ENCODE measurements around the gene NIBAN1. TPM values are rescaled to one million over a fixed set of nuclear protein-coding genes. Genes with fewer than 3 reads are reported as not detected.
"Not testable (repeated sequence)": the region's sequence is repeated elsewhere in the genome, so short reads cannot be mapped to it uniquely, and the experiment has no call there.

NIBAN1 gene
- 17.5 TPM for polyA plus RNA-seq (2012; ENCODE audit: low read depth, missing spikeins)

DNA sequence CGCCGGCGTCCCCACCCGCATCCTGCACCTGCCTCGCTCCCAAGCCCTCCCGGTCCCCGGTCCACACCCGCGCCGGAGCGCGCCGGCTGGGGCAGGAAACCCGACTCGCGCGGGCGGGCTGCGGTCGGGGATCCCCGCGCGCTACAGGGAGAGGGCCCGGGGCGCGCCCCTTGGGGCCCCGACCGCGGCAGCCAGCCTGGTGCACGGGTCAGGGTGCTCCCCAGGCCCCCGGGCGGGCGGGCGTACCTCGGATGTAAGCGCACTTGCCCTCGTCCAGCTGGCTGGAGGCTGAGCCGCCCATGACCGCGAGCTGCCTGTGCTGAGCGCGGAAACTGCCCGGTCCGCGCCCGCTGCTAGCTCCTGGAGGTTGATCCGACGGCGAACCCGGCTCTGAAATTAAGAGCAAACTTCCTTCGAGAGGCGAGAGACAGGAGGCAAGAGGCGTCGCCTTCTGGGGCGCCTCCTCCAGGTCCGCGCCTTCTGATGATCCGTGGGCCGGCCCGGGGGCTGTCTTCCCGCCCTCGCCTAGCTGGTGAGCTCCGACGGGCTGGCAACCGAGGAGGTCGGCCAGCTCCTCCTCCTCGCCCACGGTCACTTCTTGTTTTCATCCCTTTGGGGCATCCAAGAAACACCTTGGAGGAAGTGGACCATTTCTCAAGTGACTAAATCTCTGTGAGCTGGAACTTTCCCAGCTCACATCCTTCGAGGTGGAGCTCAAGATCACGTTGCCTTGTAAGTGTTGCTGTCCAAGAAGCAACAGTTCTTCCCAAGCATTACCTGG lies at the start of gene NIBAN1:
TSS of gene NIBAN1 (minus strand) at position 453 of the 781 bp plus-strand sequence. CDS start at position 301, 152 bp downstream.
- DNase-seq (ENCODE audit: insufficient read length, low spot score) (peak; percentile 53), FAIRE-seq (peak; percentile 86)
- peak; percentile 65 for TF ChIP-seq SPI1 (IDR thresholded peaks at IDR 0.05; ENCODE audit: low read depth, low read length)
- no peak for TF ChIP-seq POU2F2 (IDR thresholded peaks at IDR 0.05; ENCODE audit: low read depth, low read length)
- no peak for TF ChIP-seq PAX5 (IDR thresholded peaks at IDR 0.05; ENCODE audit: insufficient read depth, low read length, severe bottlenecking)
- peak; percentile 54 for TF ChIP-seq TAF1 (IDR thresholded peaks at IDR 0.05; ENCODE audit: low read depth, low read length)
- peak; percentile 68 for TF ChIP-seq POLR2A (IDR thresholded peaks at IDR 0.05; ENCODE audit: low read depth, low read length)
- TF ChIP-seq POLR2AphosphoS5 (IDR thresholded peaks at IDR 0.05; ENCODE audit: low read depth, low read length): peak; percentile 76; the same call in 1 of the 2 replicates

DNA sequence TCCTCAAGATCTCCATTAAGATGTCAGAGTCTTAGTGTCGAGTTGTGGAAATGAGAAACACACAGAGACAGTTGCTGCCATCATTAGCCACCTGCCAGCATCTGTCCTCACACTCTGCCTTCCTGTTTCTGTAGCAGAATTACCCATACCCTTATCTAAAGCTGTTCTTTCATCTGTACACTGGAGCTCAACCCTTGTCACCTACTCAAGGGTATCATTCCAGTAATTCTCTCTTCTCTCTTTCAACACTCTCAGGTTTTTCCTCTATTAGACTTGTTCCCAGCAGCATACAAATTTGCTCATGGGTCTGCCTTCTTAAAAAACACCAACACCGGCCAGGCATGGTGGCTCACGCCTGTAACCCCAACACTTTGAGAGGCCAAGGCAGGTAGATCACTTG lies 43.7 kb upstream of the NIBAN1 start:
- FAIRE-seq (no peak), DNase-seq (ENCODE audit: insufficient read length, low spot score) (no peak)
- TF ChIP-seq POLR2A (IDR thresholded peaks at IDR 0.05; ENCODE audit: low read depth, low read length): no peak
- no peak for TF ChIP-seq SPI1 (IDR thresholded peaks at IDR 0.05; ENCODE audit: low read depth, low read length)
- no peak for TF ChIP-seq PAX5 (IDR thresholded peaks at IDR 0.05; ENCODE audit: insufficient read depth, low read length, severe bottlenecking)
- no peak for TF ChIP-seq POU2F2 (IDR thresholded peaks at IDR 0.05; ENCODE audit: low read depth, low read length)
- no peak for TF ChIP-seq POLR2AphosphoS5 (IDR thresholded peaks at IDR 0.05; ENCODE audit: low read depth, low read length)
- TF ChIP-seq TAF1 (IDR thresholded peaks at IDR 0.05; ENCODE audit: low read depth, low read length): no peak

DNA sequence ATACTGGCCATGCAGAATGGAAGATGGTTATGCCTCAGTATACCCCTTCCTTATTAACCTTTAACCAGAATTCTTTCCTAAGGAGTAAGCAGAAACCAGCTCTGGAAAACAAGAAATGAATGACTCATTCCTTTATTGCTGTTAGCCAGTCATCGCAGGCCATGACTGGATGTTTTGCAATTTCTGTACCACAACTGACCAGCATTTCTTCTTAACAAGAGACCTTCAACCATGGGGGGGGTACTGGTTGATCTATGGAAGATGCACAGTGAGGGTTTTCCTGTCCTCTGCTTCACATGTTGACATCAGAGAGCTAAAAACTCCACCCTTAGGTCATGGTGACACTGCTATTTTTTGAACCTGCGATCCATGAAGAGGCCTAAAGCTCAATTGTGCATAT lies 43.0 kb upstream of the NIBAN1 start:
- FAIRE-seq (no peak), DNase-seq (ENCODE audit: insufficient read length, low spot score) (no peak)
- TF ChIP-seq POLR2AphosphoS5 (IDR thresholded peaks at IDR 0.05; ENCODE audit: low read depth, low read length) (no peak), TAF1 (IDR thresholded peaks at IDR 0.05; ENCODE audit: low read depth, low read length) (no peak), POU2F2 (IDR thresholded peaks at IDR 0.05; ENCODE audit: low read depth, low read length) (no peak), POLR2A (IDR thresholded peaks at IDR 0.05; ENCODE audit: low read depth, low read length) (no peak), SPI1 (IDR thresholded peaks at IDR 0.05; ENCODE audit: low read depth, low read length) (no peak), PAX5 (IDR thresholded peaks at IDR 0.05; ENCODE audit: insufficient read depth, low read length, severe bottlenecking) (no peak)

GRCh38 chr1:185016880-185017279 lies 42.6 kb upstream of the NIBAN1 start:
- TF ChIP-seq POLR2A (IDR thresholded peaks at IDR 0.05; ENCODE audit: low read depth, low read length): no peak
- TF ChIP-seq POU2F2 (IDR thresholded peaks at IDR 0.05; ENCODE audit: low read depth, low read length): no peak
- TF ChIP-seq PAX5 (IDR thresholded peaks at IDR 0.05; ENCODE audit: insufficient read depth, low read length, severe bottlenecking): no peak
- TF ChIP-seq TAF1 (IDR thresholded peaks at IDR 0.05; ENCODE audit: low read depth, low read length): no peak
- TF ChIP-seq POLR2AphosphoS5 (IDR thresholded peaks at IDR 0.05; ENCODE audit: low read depth, low read length): no peak
- no peak for TF ChIP-seq SPI1 (IDR thresholded peaks at IDR 0.05; ENCODE audit: low read depth, low read length)
- no peak for FAIRE-seq
- DNase-seq (ENCODE audit: insufficient read length, low spot score): no peak

DNA sequence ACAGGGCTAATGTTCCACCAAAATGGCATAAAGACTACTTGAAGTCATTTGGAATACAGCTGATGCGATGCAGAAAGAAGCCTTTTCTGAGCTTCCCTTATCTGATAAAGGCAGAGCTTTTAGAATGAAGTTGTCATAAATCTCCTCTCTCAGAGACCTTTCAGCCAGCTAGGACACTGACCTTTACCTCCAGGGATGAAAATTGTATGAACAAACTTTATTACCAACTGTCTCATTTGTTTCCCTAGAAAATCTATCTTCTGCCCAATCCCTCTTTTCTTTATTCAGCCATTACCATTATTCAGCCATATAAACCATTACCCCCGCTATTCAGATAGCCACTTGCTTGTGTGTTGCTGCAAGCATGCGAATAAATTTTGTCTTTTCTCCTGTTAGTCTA lies 41.3 kb upstream of the NIBAN1 start:
- FAIRE-seq: no peak
- TF ChIP-seq POLR2AphosphoS5 (IDR thresholded peaks at IDR 0.05; ENCODE audit: low read depth, low read length) (no peak), POLR2A (IDR thresholded peaks at IDR 0.05; ENCODE audit: low read depth, low read length) (no peak), POU2F2 (IDR thresholded peaks at IDR 0.05; ENCODE audit: low read depth, low read length) (no peak), PAX5 (IDR thresholded peaks at IDR 0.05; ENCODE audit: insufficient read depth, low read length, severe bottlenecking) (no peak), SPI1 (IDR thresholded peaks at IDR 0.05; ENCODE audit: low read depth, low read length) (no peak), TAF1 (IDR thresholded peaks at IDR 0.05; ENCODE audit: low read depth, low read length) (no peak)
- no peak for DNase-seq (ENCODE audit: insufficient read length, low spot score)

GRCh38 chr1:185014941-185015340 lies 40.6 kb upstream of the NIBAN1 start:
- TF ChIP-seq POLR2A (IDR thresholded peaks at IDR 0.05; ENCODE audit: low read depth, low read length) (no peak), TAF1 (IDR thresholded peaks at IDR 0.05; ENCODE audit: low read depth, low read length) (no peak), POU2F2 (IDR thresholded peaks at IDR 0.05; ENCODE audit: low read depth, low read length) (no peak), PAX5 (IDR thresholded peaks at IDR 0.05; ENCODE audit: insufficient read depth, low read length, severe bottlenecking) (no peak), SPI1 (IDR thresholded peaks at IDR 0.05; ENCODE audit: low read depth, low read length) (no peak), POLR2AphosphoS5 (IDR thresholded peaks at IDR 0.05; ENCODE audit: low read depth, low read length) (no peak)
- DNase-seq (ENCODE audit: insufficient read length, low spot score): no peak
- FAIRE-seq: no peak

DNA sequence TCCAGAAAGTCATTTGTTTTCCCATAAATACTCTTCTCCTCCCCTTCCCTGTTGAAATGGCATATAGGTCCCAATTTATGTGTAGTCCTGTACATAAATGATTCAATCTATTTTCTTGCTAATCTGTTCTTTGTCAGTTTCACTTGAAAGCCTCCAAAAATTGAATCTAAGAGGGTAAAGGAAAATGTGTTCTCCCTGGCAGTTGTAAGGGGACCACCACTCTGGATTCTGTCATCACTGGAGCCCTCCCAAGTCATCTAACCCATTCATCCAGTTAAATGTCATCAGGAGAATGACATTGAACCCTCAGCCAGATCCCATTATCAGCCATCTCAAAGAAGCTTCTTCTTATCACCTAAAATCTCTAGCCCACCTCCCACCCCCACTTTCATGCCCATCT lies 36.1 kb upstream of the NIBAN1 start:
- no peak for FAIRE-seq
- TF ChIP-seq POU2F2 (IDR thresholded peaks at IDR 0.05; ENCODE audit: low read depth, low read length) (no peak), PAX5 (IDR thresholded peaks at IDR 0.05; ENCODE audit: insufficient read depth, low read length, severe bottlenecking) (no peak), POLR2A (IDR thresholded peaks at IDR 0.05; ENCODE audit: low read depth, low read length) (no peak), TAF1 (IDR thresholded peaks at IDR 0.05; ENCODE audit: low read depth, low read length) (no peak), POLR2AphosphoS5 (IDR thresholded peaks at IDR 0.05; ENCODE audit: low read depth, low read length) (no peak), SPI1 (IDR thresholded peaks at IDR 0.05; ENCODE audit: low read depth, low read length) (no peak)
- no peak for DNase-seq (ENCODE audit: insufficient read length, low spot score)

DNA sequence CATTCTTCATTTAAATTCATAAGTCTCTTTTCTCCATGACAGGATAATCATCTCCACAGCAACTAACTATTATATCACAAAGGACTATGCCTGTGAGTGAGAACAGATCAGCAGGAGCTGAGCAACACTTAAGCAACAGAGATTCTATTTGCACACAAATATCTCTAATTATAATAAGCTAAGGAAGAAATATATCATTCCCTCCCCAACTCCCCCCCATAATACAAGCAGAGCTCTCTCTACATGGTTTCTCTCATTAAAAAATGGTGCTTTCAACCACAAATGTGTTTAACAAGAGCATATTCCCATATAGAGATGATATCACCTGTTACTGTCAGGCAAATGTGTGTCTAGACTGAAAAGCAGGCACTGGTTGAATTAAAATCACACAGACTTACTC lies 34.5 kb upstream of the NIBAN1 start:
- TF ChIP-seq PAX5 (IDR thresholded peaks at IDR 0.05; ENCODE audit: insufficient read depth, low read length, severe bottlenecking) (no peak), POLR2A (IDR thresholded peaks at IDR 0.05; ENCODE audit: low read depth, low read length) (no peak), SPI1 (IDR thresholded peaks at IDR 0.05; ENCODE audit: low read depth, low read length) (no peak), POLR2AphosphoS5 (IDR thresholded peaks at IDR 0.05; ENCODE audit: low read depth, low read length) (no peak), TAF1 (IDR thresholded peaks at IDR 0.05; ENCODE audit: low read depth, low read length) (no peak), POU2F2 (IDR thresholded peaks at IDR 0.05; ENCODE audit: low read depth, low read length) (no peak)
- DNase-seq (ENCODE audit: insufficient read length, low spot score): no peak
- no peak for FAIRE-seq

DNA sequence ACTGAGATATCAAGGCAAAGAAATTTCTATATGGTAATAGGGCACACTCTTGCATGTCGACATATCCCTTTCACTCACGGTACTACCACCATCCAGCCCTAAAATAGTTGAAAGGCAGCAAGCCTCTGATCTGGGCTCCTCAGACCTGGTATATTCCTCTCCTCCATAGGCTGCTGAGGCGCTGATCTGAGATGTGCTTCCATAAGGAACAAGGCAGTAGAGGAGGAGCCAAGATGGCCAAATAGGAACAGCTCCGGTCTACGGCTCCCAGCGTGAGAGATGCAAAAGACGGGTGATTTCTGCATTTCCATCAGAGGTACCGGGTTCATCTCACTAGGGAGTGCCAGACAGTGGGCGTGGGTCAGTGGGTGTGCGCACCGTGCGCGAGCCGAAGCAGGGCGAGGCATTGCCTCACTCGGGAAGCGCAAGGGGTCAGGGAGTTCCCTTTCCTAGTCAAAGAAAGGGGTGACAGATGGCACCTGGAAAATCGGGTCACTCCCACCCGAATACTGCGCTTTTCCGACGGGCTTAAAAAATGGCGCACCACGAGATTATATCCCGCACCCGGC lies 27.1 kb upstream of the NIBAN1 start:
- FAIRE-seq; DNase-seq (ENCODE audit: insufficient read length, low spot score): not testable (repeated sequence)

- not testable (repeated sequence) for FAIRE-seq; DNase-seq (ENCODE audit: insufficient read length, low spot score)
Measured at GRCh38 chr1:184999974-185000373, 25.7 kb upstream of the NIBAN1 start.

Data from GM12891 (cell line).